ENCODE results near the gene DCTN5. TPM values are rescaled to one million over a fixed set of nuclear protein-coding genes. Genes with fewer than 3 reads are reported as not detected.
"Not testable (repeated sequence)": the region's sequence is repeated elsewhere in the genome, so short reads cannot be mapped to it uniquely, and the experiment has no call there.

DCTN5 gene
- total RNA-seq (2012; rRNA removed): 36.7 and 45.6 TPM in 2 replicates

GRCh38 chr16:23640931-23641765 is at the start of gene DCTN5, which contains the start of gene PALB2:
TSS of gene DCTN5 (plus strand) at chr16:23641466. CDS start at chr16:23641543, 77 bp downstream.
TSS of gene PALB2 (minus strand) at chr16:23641310. CDS start at chr16:23641157, 153 bp downstream.
- Histone ChIP-seq H3K4me1 (ENCODE audit: control insufficient read depth, insufficient read depth, low read length) (peaks cover 14% of the 10 kb centered on the region), H3K9ac (ENCODE audit: low read depth, low read length) (peak within 1 kb of the TSS; percentile 99), H3K9me3 (replicated peaks; ENCODE audit: low read length) (no peaks in the 10 kb centered on the region), H3K4me2 (ENCODE audit: low read length) (peak within 1 kb of the TSS; percentile 97), H3K27me3 (ENCODE audit: control insufficient read depth, insufficient read depth, low read length) (no peaks in the 10 kb centered on the region), H3K4me3 (ENCODE audit: low read length) (peak within 1 kb of the TSS; percentile 98), H3K36me3 (ENCODE audit: insufficient read depth, low read length) (peaks cover 37% of the 10 kb centered on the region)

- no peak overlapping the region for H3K4me3 ChIP-seq (ENCODE audit: low read length)
- H3K9ac ChIP-seq (ENCODE audit: low read depth, low read length): no peak overlapping the region
- H3K27me3 ChIP-seq (ENCODE audit: control insufficient read depth, insufficient read depth, low read length): no peaks in the 10 kb centered on the region
- H3K4me2 ChIP-seq (ENCODE audit: low read length): no peak overlapping the region
- peaks cover 38% of the 10 kb centered on the region for H3K36me3 ChIP-seq (ENCODE audit: insufficient read depth, low read length)
- H3K4me1 ChIP-seq (ENCODE audit: control insufficient read depth, insufficient read depth, low read length): peaks cover 9% of the 10 kb centered on the region
- H3K9me3 ChIP-seq (replicated peaks; ENCODE audit: low read length): no peaks in the 10 kb centered on the region
Observed at GRCh38 chr16:23594186-23594585, 47.1 kb upstream of the DCTN5 start.

GRCh38 chr16:23595246-23595950 is 45.9 kb upstream of the DCTN5 start:
- H3K4me3 ChIP-seq (ENCODE audit: low read length): peak overlapping the region; percentile 96

GRCh38 chr16:23595951-23596720 is 45.1 kb upstream of the DCTN5 start, which contains the start of gene NDUFAB1:
TSS of gene NDUFAB1 (minus strand) at chr16:23596316. CDS start at chr16:23596290, 26 bp downstream.
- H3K36me3 ChIP-seq (ENCODE audit: insufficient read depth, low read length): peaks cover 24% of the 10 kb centered on the region
- H3K4me2 ChIP-seq (ENCODE audit: low read length): peak within 1 kb of the TSS; percentile 85
- H3K9me3 ChIP-seq (replicated peaks; ENCODE audit: low read length): no peaks in the 10 kb centered on the region
- peak within 1 kb of the TSS; percentile 96 for H3K4me3 ChIP-seq (ENCODE audit: low read length)
- H3K4me1 ChIP-seq (ENCODE audit: control insufficient read depth, insufficient read depth, low read length): peaks cover 9% of the 10 kb centered on the region
- peak within 1 kb of the TSS; percentile 96 for H3K9ac ChIP-seq (ENCODE audit: low read depth, low read length)
- no peaks in the 10 kb centered on the region for H3K27me3 ChIP-seq (ENCODE audit: control insufficient read depth, insufficient read depth, low read length)

More at GRCh38 chr16:23595246-23595950, 45.9 kb upstream of the DCTN5 start:
- Histone ChIP-seq H3K9me3 (replicated peaks; ENCODE audit: low read length) (no peaks in the 10 kb centered on the region), H3K4me2 (ENCODE audit: low read length) (peak overlapping the region; percentile 85), H3K9ac (ENCODE audit: low read depth, low read length) (peak overlapping the region; percentile 96), H3K36me3 (ENCODE audit: insufficient read depth, low read length) (peaks cover 31% of the 10 kb centered on the region), H3K4me1 (ENCODE audit: control insufficient read depth, insufficient read depth, low read length) (peaks cover 9% of the 10 kb centered on the region), H3K27me3 (ENCODE audit: control insufficient read depth, insufficient read depth, low read length) (no peaks in the 10 kb centered on the region)

GRCh38 chr16:23597003-23597756 is 44.1 kb upstream of the DCTN5 start:
- Histone ChIP-seq H3K9me3 (replicated peaks; ENCODE audit: low read length) (no peaks in the 10 kb centered on the region), H3K4me3 (ENCODE audit: low read length) (no peak overlapping the region), H3K9ac (ENCODE audit: low read depth, low read length) (no peak overlapping the region), H3K4me2 (ENCODE audit: low read length) (no peak overlapping the region), H3K27me3 (ENCODE audit: control insufficient read depth, insufficient read depth, low read length) (no peaks in the 10 kb centered on the region), H3K36me3 (ENCODE audit: insufficient read depth, low read length) (peaks cover 19% of the 10 kb centered on the region), H3K4me1 (ENCODE audit: control insufficient read depth, insufficient read depth, low read length) (peaks cover 9% of the 10 kb centered on the region)

GRCh38 chr16:23607726-23608125 is 33.5 kb upstream of the DCTN5 start:
- Histone ChIP-seq H3K4me1 (ENCODE audit: control insufficient read depth, insufficient read depth, low read length) (peaks cover 8% of the 10 kb centered on the region), H3K4me3 (ENCODE audit: low read length) (no peak overlapping the region), H3K4me2 (ENCODE audit: low read length) (no peak overlapping the region), H3K27me3 (ENCODE audit: control insufficient read depth, insufficient read depth, low read length) (no peaks in the 10 kb centered on the region), H3K36me3 (ENCODE audit: insufficient read depth, low read length) (peaks cover 26% of the 10 kb centered on the region), H3K9me3 (replicated peaks; ENCODE audit: low read length) (no peaks in the 10 kb centered on the region), H3K9ac (ENCODE audit: low read depth, low read length) (no peak overlapping the region)

- Histone ChIP-seq H3K9ac (ENCODE audit: low read depth, low read length) (no peak overlapping the region), H3K27me3 (ENCODE audit: control insufficient read depth, insufficient read depth, low read length) (no peaks in the 10 kb centered on the region), H3K4me2 (ENCODE audit: low read length) (no peak overlapping the region), H3K36me3 (ENCODE audit: insufficient read depth, low read length) (peaks cover 26% of the 10 kb centered on the region), H3K4me1 (ENCODE audit: control insufficient read depth, insufficient read depth, low read length) (peaks cover 8% of the 10 kb centered on the region), H3K4me3 (ENCODE audit: low read length) (no peak overlapping the region), H3K9me3 (replicated peaks; ENCODE audit: low read length) (no peaks in the 10 kb centered on the region)
Observed at GRCh38 chr16:23608194-23608593, 33.1 kb upstream of the DCTN5 start.

- no peak overlapping the region for H3K9ac ChIP-seq (ENCODE audit: low read depth, low read length)
- H3K36me3 ChIP-seq (ENCODE audit: insufficient read depth, low read length): peaks cover 20% of the 10 kb centered on the region
- peaks cover 8% of the 10 kb centered on the region for H3K4me1 ChIP-seq (ENCODE audit: control insufficient read depth, insufficient read depth, low read length)
- H3K4me2 ChIP-seq (ENCODE audit: low read length): no peak overlapping the region
- H3K27me3 ChIP-seq (ENCODE audit: control insufficient read depth, insufficient read depth, low read length): no peaks in the 10 kb centered on the region
- no peak overlapping the region for H3K4me3 ChIP-seq (ENCODE audit: low read length)
- H3K9me3 ChIP-seq (replicated peaks; ENCODE audit: low read length): no peaks in the 10 kb centered on the region
Observed at GRCh38 chr16:23609929-23610328, 31.3 kb upstream of the DCTN5 start.

GRCh38 chr16:23610905-23611304 is 30.4 kb upstream of the DCTN5 start:
- not testable (repeated sequence) for H3K4me3 ChIP-seq (ENCODE audit: low read length); H3K4me1 ChIP-seq (ENCODE audit: control insufficient read depth, insufficient read depth, low read length); H3K4me2 ChIP-seq (ENCODE audit: low read length); H3K9ac ChIP-seq (ENCODE audit: low read depth, low read length); H3K27me3 ChIP-seq (ENCODE audit: control insufficient read depth, insufficient read depth, low read length); H3K9me3 ChIP-seq (replicated peaks; ENCODE audit: low read length)
- H3K36me3 ChIP-seq (ENCODE audit: insufficient read depth, low read length): peaks cover 16% of the 10 kb centered on the region

GRCh38 chr16:23611936-23612335 is 29.3 kb upstream of the DCTN5 start:
- H3K9ac ChIP-seq (ENCODE audit: low read depth, low read length): no peak overlapping the region
- H3K9me3 ChIP-seq (replicated peaks; ENCODE audit: low read length): no peaks in the 10 kb centered on the region
- no peaks in the 10 kb centered on the region for H3K27me3 ChIP-seq (ENCODE audit: control insufficient read depth, insufficient read depth, low read length)
- peaks cover 17% of the 10 kb centered on the region for H3K36me3 ChIP-seq (ENCODE audit: insufficient read depth, low read length)
- no peak overlapping the region for H3K4me2 ChIP-seq (ENCODE audit: low read length)
- H3K4me1 ChIP-seq (ENCODE audit: control insufficient read depth, insufficient read depth, low read length): peaks cover 8% of the 10 kb centered on the region
- H3K4me3 ChIP-seq (ENCODE audit: low read length): no peak overlapping the region

All from skeletal muscle satellite cell (primary cell).